T-helper 2 cell treated with Interferon-gamma antibody and Interleukin-4, amounts not matched to agents 100 ng/mL and 5 ng/mL, for 36 hours (primary cell): ENCODE results near the gene CNOT2. TPM values are rescaled to one million over a fixed set of nuclear protein-coding genes. Genes with fewer than 3 reads are reported as not detected.
"Not testable (repeated sequence)": the region's sequence is repeated elsewhere in the genome, so short reads cannot be mapped to it uniquely, and the experiment has no call there.

Experiments used
- intact Hi-C: fragments of 100-400 bp; cut with micrococcal nuclease; formaldehyde crosslinking; loops from one replicate; pipeline ENCODE4 v1.15.1; 2023
- total RNA-seq: library from RNA; stranded (reverse); gene quantifications from 2 replicates; pipeline ENCODE4 v1.2.3, GENCODE V29; 2022

Gene CNOT2
- total RNA-seq, 1 donor from 2014 or later, result 70.2 TPM

DNA sequence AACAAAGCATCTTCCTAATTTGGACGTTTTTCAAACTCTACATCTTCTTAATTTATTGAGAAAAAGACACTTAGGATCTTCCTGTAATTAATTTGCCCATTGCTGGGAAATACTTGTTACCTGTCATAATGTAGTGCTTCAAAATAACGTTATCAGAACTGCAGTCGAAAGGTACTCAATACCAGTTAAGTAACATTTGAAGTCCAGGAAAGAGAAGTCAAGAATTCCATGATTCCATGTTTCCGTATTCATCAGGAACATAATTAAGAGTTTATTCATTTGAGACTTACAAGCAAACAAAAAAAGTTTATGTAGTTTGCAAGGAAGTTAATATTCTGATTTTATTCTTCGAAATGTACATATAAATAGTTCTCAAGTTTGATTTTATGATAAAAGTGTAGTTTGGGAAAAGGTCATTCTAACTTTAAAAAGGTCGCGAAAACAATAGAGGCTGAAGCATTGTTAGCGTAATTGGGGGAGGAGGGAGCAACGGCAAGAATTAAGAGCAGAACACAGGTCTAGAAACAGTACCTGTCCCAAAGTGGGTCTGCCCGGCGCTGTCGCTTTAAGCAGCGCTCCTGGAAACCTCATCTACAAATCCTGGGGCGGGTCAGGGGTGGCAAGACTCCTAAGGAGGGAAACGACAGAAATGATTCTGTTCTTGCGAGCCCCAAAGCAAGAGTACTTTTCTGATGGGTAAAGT is 121.6 kb downstream of the CNOT2 start:
- intact Hi-C loops, result loop anchor here (5.0 to 10.0 kb wide), 2 partner anchors 38 to 1480 kb away; no protein-coding TSS in a partner anchor

GRCh38 chr12:70365398-70365647 is 122.1 kb downstream of the CNOT2 start:
- intact Hi-C loops, result loop anchor here (5.0 to 10.0 kb wide), 2 partner anchors 38 to 1479 kb away; no protein-coding TSS in a partner anchor

- intact Hi-C loops, result loop anchor here (1.0 to 10.0 kb wide), 5 partner anchors 39 to 1479 kb away; partner anchors contain the start of genes CCT2, CNOT2 and RAB3IP
These were observed 122.7 kb downstream of the CNOT2 start, which contains the start of gene KCNMB4 for GRCh38 chr12:70365648-70366518. Gene KCNMB4, plus strand, starts transcription at chr12:70366290. Its CDS starts 445 bp downstream, at chr12:70366735.

- intact Hi-C loops, result loop anchor here (1.0 to 10.0 kb wide), 5 partner anchors 39 to 1478 kb away; partner anchors contain the start of genes CCT2, CNOT2 and RAB3IP
These were observed 123.5 kb downstream of the CNOT2 start for GRCh38 chr12:70366581-70367257.

DNA sequence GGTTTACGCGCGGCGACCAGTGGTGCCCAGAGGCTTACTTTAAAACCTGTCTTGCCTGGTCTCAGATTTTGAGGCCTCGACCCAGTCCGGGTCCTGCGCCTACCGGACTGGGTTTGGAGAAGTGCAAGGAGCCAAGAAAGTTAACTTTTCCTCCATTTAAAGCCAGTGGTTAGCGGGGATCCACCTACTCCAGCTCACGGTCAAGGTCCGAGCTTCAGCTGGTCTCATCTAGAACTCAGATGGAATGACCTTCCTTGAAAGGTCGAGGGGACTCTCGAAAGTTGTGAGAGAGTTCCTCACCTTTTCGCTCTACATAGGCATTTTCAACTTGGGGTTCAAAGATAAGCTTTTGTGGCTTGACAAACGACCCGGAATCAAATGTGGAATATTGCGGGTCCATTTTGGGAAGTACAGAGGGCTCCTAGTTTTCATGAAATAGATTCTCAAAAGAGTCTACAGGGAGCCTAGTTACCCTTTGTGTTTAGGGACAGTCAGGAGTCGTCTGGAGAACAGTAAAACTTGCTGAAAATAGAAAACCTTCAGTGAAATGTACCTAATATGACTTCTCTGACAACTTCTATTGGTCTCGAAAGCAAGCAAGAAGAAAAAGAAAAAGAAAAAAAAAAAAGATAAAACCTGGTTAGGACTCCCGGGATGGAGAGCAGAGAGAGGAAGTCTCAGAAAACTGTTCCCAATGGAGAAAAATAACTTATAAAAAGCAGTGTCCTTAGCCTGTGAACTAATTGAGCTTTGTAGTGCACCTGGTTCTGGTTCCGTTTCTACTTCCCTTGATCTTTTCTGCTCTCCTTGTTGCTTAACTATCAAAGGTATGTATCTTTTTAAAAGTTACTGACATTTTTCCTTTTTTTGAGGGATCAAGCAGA is 124.3 kb downstream of the CNOT2 start:
- intact Hi-C loops, result loop anchor here (2.0 to 10.0 kb wide), 3 partner anchors 40 to 1477 kb away; partner anchors contain the start of gene RAB3IP

DNA sequence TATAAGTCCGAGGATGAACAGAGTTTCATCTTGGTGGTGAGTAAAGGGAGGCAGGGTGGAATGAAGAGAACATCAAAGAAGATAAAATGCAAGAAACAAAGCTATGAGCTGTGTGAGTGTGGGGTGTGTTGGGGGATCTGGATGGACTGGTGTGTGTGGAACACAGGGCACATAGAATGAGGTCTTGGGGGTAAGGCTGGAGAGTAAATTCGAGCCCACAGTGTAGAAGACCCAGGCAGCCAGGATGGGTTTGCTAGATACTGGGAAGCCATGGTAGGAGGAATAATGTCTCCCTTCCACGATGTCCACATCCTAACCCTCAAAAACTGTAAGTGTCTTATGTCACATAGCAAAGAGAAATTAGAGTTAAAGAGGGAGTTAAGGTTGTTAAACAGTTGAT is 129.6 kb downstream of the CNOT2 start:
- intact Hi-C loops, result no loop called here

DNA sequence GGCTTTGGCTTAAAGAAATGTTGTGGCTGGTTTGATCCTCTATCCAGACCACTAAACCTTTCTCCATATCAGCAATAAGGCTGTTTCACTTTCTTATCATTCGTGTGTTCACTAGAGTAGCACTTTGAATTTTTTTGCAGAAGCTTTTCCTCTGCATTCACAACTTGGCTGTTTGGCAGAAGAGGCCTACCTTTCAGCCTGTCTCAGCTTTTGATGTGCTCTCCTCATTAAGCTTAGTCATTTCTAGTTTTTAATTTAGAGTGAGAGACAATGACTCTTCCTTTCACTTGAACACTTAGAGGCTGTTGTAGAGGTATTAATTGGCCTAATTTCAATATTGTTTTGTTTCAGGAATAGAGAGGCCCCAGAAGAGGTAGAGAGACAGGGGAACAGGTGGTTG is 136.6 kb downstream of the CNOT2 start:
- intact Hi-C loops, result no loop called here

GRCh38 chr12:70383484-70383883 is 140.3 kb downstream of the CNOT2 start:
- intact Hi-C loops, result no loop called here

DNA sequence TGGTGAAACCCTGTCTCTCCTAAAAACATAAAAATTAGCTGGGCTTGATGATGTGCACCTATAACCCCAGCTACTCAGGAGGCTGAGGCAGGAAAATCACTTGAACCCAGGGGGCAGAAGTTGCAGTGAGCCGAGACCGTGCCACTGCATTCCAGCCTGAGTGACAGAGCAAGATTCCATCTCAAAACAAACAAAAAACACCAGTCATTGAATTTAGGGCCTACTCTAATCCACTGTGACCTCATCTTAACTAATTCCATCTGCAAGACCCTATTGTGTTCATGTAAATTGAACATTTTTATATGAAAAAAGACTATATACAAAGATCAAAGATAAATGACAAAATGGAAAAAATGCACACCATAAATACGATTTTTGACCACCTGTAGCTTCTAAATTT is 140.7 kb downstream of the CNOT2 start:
- intact Hi-C loops, result no loop called here

GRCh38 chr12:70386771-70387170 is 143.5 kb downstream of the CNOT2 start:
- intact Hi-C loops, result no loop called here

- intact Hi-C loops, result no loop called here
These were observed 146.4 kb downstream of the CNOT2 start for GRCh38 chr12:70389678-70390077.

DNA sequence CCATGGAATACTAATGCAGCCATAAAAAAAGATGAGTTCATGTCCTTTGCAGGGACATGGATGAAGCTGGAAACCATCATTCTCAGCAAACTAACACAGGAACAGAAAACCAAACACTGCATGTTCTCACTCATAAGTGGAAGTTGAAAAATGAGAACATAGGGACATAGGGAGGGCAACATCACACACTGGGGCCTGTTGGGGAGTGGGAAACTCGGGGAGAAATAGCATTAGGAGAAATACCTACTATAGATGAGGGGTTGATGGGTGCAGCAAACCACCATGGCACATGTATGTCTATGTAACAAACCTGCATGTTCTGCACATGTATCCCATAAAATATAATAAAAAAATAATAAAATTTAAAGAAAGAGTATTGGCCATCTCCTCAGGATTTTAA is 149.4 kb downstream of the CNOT2 start:
- intact Hi-C loops, result not testable (repeated sequence)

DNA sequence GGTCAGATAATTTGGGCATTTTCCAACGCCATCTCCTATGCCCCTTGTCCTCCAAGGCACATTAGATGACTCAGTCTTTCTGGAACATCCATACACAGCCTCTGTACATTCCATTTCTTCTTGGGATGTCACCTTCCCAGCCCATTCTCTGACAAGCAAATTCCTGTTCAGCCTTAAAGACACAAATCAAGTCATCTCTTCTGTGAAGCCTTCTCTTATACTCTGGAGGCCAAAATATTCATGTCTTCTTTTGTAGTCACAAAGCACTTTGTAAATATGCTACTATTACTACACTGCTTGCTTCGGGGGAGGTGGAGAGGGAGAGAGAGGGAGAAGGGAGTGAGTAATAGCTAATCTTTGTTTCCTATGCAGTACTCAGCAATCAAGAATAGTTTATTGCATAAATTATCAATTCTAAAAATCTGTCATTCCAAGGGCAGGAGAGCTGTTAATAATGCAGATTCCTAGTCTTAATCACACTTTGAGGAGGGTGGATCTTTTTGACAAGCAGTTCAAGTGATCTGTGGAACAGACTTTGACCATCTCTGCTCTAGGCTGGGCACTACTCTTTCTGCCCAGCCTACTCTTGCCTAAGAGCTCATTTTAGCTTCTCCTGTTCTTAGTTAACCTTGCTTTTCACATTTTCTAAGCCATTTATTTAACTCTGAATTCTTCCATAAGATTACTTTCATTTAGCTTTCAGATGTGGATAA is 150.7 kb downstream of the CNOT2 start:
- intact Hi-C loops, result no loop called here

DNA sequence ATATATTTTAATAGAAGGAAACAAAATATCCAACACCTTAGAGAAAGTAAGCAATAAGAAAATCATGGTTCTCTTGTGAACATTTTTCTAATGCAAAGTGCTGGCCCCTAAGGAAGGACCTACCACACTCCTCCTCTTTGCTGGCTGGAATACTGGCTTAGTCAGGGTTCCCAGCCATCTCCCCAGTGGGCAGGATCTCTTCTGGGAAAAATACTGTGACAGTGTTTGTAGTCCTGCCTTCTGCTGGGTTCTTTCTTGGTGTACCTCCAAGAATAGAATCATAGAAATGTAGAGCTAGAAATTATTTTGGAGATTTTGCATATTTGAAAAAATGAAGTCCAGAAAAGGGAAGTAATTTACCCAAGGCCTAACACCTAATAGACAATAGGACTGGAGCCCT is 154.8 kb downstream of the CNOT2 start:
- intact Hi-C loops, result no loop called here

DNA sequence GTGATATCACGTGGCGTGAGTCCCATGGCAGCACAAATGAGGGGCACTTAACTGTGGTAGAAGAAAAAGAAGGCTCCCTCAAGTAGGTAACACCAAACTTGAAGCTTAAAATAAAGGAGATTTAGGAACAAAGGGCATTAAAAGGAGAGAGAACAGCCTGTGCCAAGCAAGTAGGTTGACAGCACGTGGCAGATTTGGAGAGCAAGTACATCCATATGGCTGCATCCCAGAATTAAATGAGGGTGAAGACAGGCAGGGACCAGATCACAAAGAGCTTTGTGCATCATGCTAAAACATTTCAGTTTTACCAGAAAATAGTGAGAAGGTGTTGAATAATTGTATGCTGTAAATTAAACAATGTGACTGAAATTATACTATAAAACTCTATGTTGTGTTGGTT is 155.6 kb downstream of the CNOT2 start:
- intact Hi-C loops, result no loop called here

DNA sequence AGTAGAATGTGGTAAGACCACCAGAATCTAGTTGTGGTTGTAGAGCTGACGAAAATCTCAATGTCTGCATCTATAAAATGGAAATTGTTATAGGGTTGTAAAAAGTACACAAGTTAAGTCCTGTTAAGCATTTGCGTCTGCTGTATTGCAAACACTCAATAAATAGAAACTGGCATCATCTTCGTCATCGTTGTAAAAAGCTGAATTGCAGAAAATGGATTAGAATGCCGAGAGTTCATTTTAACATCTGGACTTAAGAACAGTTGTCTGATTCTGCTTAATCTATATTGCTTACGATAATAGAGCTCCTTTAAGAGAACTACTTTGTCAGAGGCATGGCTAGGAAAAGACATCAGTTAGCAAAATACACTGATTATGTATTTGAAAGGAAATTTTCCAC is 156.1 kb downstream of the CNOT2 start:
- intact Hi-C loops, result no loop called here

GRCh38 chr12:70400124-70400523 is 156.9 kb downstream of the CNOT2 start:
- intact Hi-C loops, result no loop called here

GRCh38 chr12:70402597-70402996 is 159.4 kb downstream of the CNOT2 start:
- intact Hi-C loops, result no loop called here

- intact Hi-C loops, result no loop called here
These were observed 160.6 kb downstream of the CNOT2 start for GRCh38 chr12:70403826-70404225.
